Right atrium auricular region (tissue), 2 donors: ENCODE results near the gene NPB. TPM values are rescaled to one million over a fixed set of nuclear protein-coding genes. Genes with fewer than 3 reads are reported as not detected.

ENCODE experiments used
- DNase-seq: peaks from one replicate; pipeline ENCODE4 v3.0.0-alpha.2; 2019; ENCODE audit warnings: low spot score
- H3K27ac ChIP-seq, 2 donors: fragments of 200-600 bp; sonication (generic); 1 replicate in 1 of 2; 2 replicates in 1 of 2; pipeline ENCODE4 v1.5.1; 2016 to 2019
- H3K27me3 ChIP-seq, 2 donors: fragments of 200-600 bp; sonication (generic); one replicate each; pipeline versions ENCODE4 v1.5.1 to v1.6.0; 2017 to 2019
- H3K36me3 ChIP-seq: fragments of 200-600 bp; sonication (generic); one replicate; pipeline ENCODE4 v1.5.1; 2016
- H3K4me1 ChIP-seq, 2 donors: fragments of 200-600 bp; sonication (generic); one replicate each; pipeline versions ENCODE4 v1.5.1 to v1.6.0; 2017 to 2019
- H3K4me3 ChIP-seq, 2 donors: fragments of 200-600 bp; sonication (generic); 1 replicate in 1 of 2; 2 replicates in 1 of 2; pipeline ENCODE4 v1.5.1; 2017 to 2019; ENCODE audit warnings: mild to moderate bottlenecking in 1 of 2, moderate library complexity in 1 of 2
- H3K9me3 ChIP-seq, 2 donors: fragments of 200-600 bp; sonication (generic); one replicate each; pipeline ENCODE4 v1.5.1; 2019
- total RNA-seq, 2 donors: library from RNA; depleted of rRNA; stranded (reverse); fragments of >200 nt; gene quantifications; one replicate each; pipeline ENCODE4 v1.1.0, GENCODE V29; 2016
- TF ChIP-seq, protein P1 (sequence below), 2 donors: fragments of 200-600 bp; sonication (generic); IDR thresholded peaks; one replicate each; pipeline ENCODE4 v1.5.1; 2019; ENCODE audit warnings: antibody characterized with exemption in 2 of 2

The NPB gene
- total RNA-seq, 2 donors from 2014 or later = 1.7 TPM; not detected in 1

DNA sequence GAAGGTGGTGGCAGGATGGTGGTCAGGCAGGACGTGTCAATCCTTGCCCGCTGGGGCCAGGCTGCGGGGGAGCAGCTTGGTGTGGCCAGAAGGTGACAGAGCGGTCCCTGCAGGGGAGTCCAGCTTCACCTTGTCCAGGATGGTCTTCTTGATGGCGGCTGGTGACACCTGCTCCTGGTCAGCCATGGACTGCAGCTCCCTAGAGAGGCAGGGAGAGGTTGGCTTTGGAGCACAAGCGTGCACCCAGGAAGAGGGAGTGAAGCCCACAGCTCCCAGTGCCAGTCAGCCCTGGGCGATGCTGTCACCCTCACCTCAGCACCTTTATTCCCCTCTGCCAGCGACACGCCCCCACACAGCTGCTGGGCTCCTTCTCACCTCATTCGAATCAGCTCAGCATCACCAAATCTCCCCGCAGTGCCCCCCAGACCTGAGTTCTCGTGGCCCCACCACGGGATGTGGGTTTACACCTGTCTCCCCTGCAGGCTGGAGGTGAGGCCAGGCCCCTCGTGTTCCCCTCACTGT, 31.2 kb downstream of the NPB start:
- Histone ChIP-seq H3K4me1 (peaks cover 0 to 24% of the 10 kb centered on the region in 2 donors), H3K9me3 (no peaks in the 10 kb centered on the region), H3K27ac (no peak overlapping the region), H3K36me3 (no peaks in the 10 kb centered on the region), H3K4me3 (no peak overlapping the region), H3K27me3 (no peaks in the 10 kb centered on the region)
- DNase-seq = no peak
- TF ChIP-seq, protein P1, sequence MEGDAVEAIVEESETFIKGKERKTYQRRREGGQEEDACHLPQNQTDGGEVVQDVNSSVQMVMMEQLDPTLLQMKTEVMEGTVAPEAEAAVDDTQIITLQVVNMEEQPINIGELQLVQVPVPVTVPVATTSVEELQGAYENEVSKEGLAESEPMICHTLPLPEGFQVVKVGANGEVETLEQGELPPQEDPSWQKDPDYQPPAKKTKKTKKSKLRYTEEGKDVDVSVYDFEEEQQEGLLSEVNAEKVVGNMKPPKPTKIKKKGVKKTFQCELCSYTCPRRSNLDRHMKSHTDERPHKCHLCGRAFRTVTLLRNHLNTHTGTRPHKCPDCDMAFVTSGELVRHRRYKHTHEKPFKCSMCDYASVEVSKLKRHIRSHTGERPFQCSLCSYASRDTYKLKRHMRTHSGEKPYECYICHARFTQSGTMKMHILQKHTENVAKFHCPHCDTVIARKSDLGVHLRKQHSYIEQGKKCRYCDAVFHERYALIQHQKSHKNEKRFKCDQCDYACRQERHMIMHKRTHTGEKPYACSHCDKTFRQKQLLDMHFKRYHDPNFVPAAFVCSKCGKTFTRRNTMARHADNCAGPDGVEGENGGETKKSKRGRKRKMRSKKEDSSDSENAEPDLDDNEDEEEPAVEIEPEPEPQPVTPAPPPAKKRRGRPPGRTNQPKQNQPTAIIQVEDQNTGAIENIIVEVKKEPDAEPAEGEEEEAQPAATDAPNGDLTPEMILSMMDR (IDR thresholded peaks at IDR 0.05) = no peak

DNA sequence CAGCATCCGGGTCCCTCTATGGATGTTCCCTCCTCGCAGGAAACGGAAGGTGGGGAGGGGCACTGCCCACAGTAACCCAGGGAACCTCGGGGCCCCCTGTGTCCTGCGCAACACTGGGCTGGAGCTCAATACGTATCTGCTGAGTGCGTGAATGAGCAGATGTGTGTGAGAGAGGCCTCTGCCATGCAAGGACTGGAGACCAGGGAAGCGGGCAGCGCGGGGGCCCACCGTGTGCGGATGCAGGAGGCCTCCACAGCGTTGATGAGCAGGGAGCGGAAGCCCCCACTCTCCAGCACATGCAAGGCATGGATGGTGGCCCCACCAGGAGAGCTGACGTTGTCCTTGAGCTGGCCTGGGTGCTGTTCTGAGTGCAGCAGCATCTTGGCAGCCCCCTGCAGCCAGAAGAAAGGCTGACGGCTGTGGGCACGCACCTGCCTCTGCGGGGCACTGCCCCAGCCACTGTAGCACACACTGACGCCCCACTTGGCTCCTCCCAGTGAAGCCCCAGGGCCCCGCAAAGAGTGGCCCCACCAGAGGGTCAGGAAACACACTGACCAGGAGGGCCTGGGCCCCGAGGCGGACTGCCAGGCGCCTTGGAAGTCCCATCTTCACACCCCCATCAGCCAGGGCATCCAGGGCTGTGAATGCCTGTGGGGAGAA, 32.2 kb downstream of the NPB start:
- no peaks in the 10 kb centered on the region for H3K27me3 ChIP-seq
- no peak overlapping the region for H3K27ac ChIP-seq
- TF ChIP-seq, protein P1 (IDR thresholded peaks at IDR 0.05) = no peak
- no peaks in the 10 kb centered on the region for H3K9me3 ChIP-seq
- H3K4me3 ChIP-seq = no peak overlapping the region
- H3K4me1 ChIP-seq = peaks cover 0 to 17% of the 10 kb centered on the region in 2 donors
- H3K36me3 ChIP-seq = no peaks in the 10 kb centered on the region
- no peak for DNase-seq

DNA sequence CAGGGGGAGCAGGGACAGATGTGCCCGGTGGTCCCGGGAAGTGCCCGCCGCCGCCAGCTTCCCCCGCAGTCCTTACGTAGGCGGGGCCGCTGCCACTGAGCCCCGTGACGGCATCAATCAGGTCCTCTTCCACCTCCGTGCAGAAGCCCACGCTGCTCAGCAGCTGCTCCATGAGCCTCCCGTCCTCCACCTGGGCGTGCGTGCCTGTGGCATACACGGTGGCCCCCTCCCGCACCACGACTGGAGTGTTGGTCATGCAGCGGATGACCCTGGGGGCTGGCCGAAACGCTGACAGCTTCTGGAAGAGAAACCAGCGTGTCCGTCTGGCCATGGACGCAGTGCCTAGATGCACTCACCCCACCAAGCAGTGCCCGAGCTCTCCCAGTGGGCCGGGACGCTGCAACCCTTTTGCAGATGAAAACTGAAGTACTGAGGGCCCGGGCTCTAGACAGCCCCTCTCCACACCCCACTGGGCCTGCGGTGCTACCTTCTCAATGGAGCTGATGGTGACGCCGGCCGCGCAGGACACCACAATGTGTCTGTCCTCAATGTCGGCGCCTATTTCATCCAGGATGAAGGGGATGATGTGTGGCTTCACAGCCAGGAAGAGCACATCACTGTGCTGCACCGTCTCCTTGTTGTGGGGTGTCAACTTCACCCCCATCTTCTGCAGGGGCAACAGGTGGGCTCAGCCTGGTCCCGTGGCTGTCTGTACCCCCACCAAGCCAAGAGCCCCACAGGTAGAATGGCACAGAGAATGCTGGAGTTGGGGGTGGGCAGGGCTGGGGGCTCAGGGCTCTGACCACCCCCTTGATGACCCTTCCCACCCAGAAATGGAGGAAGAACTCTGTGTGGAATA, 33.0 kb downstream of the NPB start:
- no peak for DNase-seq
- H3K4me3 ChIP-seq = no peak overlapping the region
- TF ChIP-seq, protein P1 (IDR thresholded peaks at IDR 0.05) = no peak
- H3K27me3 ChIP-seq = no peaks in the 10 kb centered on the region
- no peak overlapping the region for H3K27ac ChIP-seq
- H3K9me3 ChIP-seq = no peaks in the 10 kb centered on the region
- H3K4me1 ChIP-seq = peaks cover 0 to 22% of the 10 kb centered on the region in 2 donors
- no peaks in the 10 kb centered on the region for H3K36me3 ChIP-seq

DNA sequence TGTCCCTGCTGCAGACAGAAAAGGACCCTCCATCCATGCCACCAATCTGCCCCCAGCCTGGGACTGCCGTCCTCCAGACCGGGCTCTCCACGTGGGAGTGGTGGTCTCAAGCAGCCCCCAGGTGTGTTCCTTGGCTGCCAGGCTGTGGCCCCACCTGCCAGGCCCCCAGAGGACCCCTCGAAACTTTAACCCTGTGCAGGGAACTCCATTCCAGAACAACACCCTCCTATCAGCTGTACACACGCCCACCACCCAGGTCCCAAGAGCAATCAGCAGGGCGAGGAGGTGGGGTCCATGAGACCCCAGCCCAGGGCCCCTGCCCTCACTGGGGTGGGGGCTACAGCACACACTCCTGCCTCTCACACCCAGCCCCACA, 33.7 kb downstream of the NPB start:
- Histone ChIP-seq H3K4me3 (no peak overlapping the region), H3K27ac (no peak overlapping the region), H3K4me1 (peaks cover 0 to 29% of the 10 kb centered on the region in 2 donors), H3K9me3 (no peaks in the 10 kb centered on the region), H3K36me3 (no peaks in the 10 kb centered on the region), H3K27me3 (no peaks in the 10 kb centered on the region)
- TF ChIP-seq, protein P1 (IDR thresholded peaks at IDR 0.05) = no peak
- DNase-seq = no peak

DNA sequence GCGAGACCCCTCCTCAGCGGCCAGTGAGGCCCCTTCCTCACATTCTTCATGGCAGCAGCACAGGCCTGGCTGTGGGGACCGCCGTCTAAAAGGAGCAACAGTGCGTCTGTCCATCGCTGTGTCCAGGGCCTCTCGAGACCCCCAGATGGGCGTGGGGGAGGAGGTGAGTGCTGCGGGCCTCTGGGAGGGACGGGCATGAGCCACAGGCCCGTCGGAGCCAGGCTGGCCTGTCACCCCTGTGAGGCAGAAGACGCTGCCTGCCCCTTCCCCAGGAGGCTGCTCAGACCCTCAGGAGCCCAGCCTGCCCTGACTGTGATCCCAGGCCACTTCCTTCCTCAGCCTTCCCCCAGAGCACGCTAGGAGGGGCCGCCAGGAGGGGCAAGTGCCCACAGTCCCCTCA, 37.2 kb downstream of the NPB start:
- no peaks in the 10 kb centered on the region for H3K9me3 ChIP-seq
- H3K4me1 ChIP-seq = peaks cover 0 to 40% of the 10 kb centered on the region in 2 donors
- H3K27ac ChIP-seq = no peak overlapping the region
- no peaks in the 10 kb centered on the region for H3K36me3 ChIP-seq
- H3K27me3 ChIP-seq = no peaks in the 10 kb centered on the region
- TF ChIP-seq, protein P1 (IDR thresholded peaks at IDR 0.05) = no peak
- no peak overlapping the region for H3K4me3 ChIP-seq
- no peak for DNase-seq
